Muscle layer of colon (tissue), 2 donors: ENCODE data around the gene MRPS11.

Source experiments
- H3K27ac ChIP-seq: one replicate; pipeline ENCODE4 v1.7.0; 2013; ENCODE audit warnings: low read depth, mild to moderate bottlenecking, low read length, moderate library complexity
- H3K27me3 ChIP-seq, 2 donors: one replicate each; pipeline ENCODE4 v1.7.0; 2013; ENCODE audit warnings: low read length in 2 of 2, mild to moderate bottlenecking in 2 of 2; ENCODE audit not compliant: insufficient read depth in 2 of 2, control insufficient read depth in 1 of 2
- H3K36me3 ChIP-seq: one replicate; pipeline ENCODE4 v1.7.0; 2013; ENCODE audit warnings: mild to moderate bottlenecking, low read length; ENCODE audit not compliant: insufficient read depth
- H3K4me1 ChIP-seq: one replicate; pipeline ENCODE4 v1.7.0; 2013; ENCODE audit warnings: mild to moderate bottlenecking, low read length; ENCODE audit not compliant: insufficient read depth
- H3K4me3 ChIP-seq, 2 donors: one replicate each; pipeline ENCODE4 v1.7.0; 2013; ENCODE audit warnings: low read length in 2 of 2, low read depth in 1 of 2, mild to moderate bottlenecking in 1 of 2, moderate library complexity in 1 of 2
- H3K9ac ChIP-seq: one replicate; pipeline ENCODE4 v1.7.0; 2013; ENCODE audit warnings: low read length
- H3K9me3 ChIP-seq: one replicate; pipeline ENCODE4 v1.7.0; 2013; ENCODE audit warnings: mild to moderate bottlenecking, low read length
- donor health status: abdominal sarcoma.
- donor health status: Adenocarcinoma of cecum.

MRPS11 gene

GRCh38 chr15:88440021-88440420, 27.5 kb upstream of the MRPS11 start:
- peaks cover 5% of the 10 kb centered on the region for H3K9me3 ChIP-seq
- no peak overlapping the region for H3K9ac ChIP-seq
- no peak overlapping the region for H3K27ac ChIP-seq
- H3K27me3 ChIP-seq, result peaks cover 0 to 5% of the 10 kb centered on the region in 2 donors
- H3K4me3 ChIP-seq, result no peak overlapping the region
- no peaks in the 10 kb centered on the region for H3K36me3 ChIP-seq
- H3K4me1 ChIP-seq, result no peaks in the 10 kb centered on the region

GRCh38 chr15:88441076-88441730, 26.3 kb upstream of the MRPS11 start:
- Histone ChIP-seq H3K27ac (no peak overlapping the region), H3K36me3 (no peaks in the 10 kb centered on the region), H3K9ac (no peak overlapping the region), H3K4me3 (no peak overlapping the region), H3K27me3 (peaks cover 0 to 5% of the 10 kb centered on the region in 2 donors), H3K4me1 (no peaks in the 10 kb centered on the region), H3K9me3 (peaks cover 5% of the 10 kb centered on the region)

DNA sequence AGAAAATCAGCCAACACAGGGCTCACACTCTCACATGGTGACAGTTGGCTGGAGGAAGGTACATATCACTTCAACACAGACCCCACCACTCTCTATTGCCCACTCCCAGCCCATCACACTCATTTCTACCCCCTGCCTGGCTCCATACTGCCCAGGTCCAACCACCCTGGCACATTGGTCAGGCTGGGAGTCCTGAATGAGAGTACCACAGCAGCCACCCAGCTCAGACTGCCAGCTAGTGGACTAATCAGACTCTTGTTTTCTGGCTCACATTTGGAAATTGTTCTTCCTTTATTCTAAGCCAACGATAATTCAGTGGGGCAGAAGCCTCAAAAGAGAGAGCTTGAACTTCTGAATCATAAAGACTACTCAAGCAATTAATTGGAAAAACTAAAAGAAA, 20.3 kb upstream of the MRPS11 start:
- no peak overlapping the region for H3K9ac ChIP-seq
- peaks cover 5% of the 10 kb centered on the region for H3K9me3 ChIP-seq
- H3K4me1 ChIP-seq, result no peaks in the 10 kb centered on the region
- peaks cover 0 to 5% of the 10 kb centered on the region in 2 donors for H3K27me3 ChIP-seq
- H3K27ac ChIP-seq, result no peak overlapping the region
- no peak overlapping the region for H3K4me3 ChIP-seq
- H3K36me3 ChIP-seq, result no peaks in the 10 kb centered on the region

DNA sequence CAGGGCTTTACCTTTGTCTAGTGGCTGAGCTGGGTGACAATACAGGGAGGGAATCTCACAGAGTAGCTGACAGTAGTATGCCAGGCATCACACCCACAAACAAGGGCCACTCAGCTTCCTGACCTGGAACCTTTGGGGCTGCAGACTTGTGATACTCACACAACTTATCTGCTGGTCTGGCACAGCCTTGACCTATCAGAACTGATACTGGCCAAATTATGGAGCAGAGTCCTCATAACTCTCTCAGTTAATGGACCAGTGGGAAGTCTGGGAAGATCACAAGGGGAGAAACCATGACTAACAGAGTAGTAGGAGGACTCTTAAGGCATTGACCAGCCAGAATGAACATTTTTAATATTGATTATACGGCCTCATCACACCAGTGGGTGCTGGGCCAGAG, 19.8 kb upstream of the MRPS11 start:
- H3K36me3 ChIP-seq, result no peaks in the 10 kb centered on the region
- H3K9me3 ChIP-seq, result peaks cover 5% of the 10 kb centered on the region
- H3K27ac ChIP-seq, result no peak overlapping the region
- H3K9ac ChIP-seq, result no peak overlapping the region
- H3K4me1 ChIP-seq, result no peaks in the 10 kb centered on the region
- peaks cover 0 to 5% of the 10 kb centered on the region in 2 donors for H3K27me3 ChIP-seq
- H3K4me3 ChIP-seq, result no peak overlapping the region

DNA sequence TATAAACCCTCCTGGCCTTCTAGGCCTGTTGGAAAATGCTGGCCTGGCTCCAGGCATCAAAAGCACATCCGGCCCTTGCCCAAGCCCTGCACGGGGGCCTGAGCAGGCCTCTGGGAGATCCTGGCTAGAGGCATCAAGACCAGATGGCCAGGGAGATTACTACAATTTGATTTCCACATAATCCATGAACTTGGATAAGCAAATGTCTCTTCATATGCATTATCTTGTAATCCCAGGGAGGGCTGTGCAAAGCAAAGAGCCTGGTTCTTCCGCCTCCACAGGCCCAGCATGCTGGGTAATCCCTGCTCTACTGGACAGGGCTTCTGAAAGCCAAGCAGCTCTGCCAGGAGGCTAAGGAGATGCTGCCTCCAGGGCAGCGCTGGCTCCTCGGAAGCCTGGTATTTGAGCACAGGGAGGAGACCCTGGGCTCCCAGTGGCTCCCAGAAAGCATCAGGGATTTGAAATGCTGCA, 18.5 kb upstream of the MRPS11 start:
- H3K27me3 ChIP-seq, result peaks cover 0 to 5% of the 10 kb centered on the region in 2 donors
- H3K9me3 ChIP-seq, result no peaks in the 10 kb centered on the region
- no peaks in the 10 kb centered on the region for H3K4me1 ChIP-seq
- no peaks in the 10 kb centered on the region for H3K36me3 ChIP-seq
- no peak overlapping the region for H3K9ac ChIP-seq
- no peak overlapping the region for H3K4me3 ChIP-seq
- no peak overlapping the region for H3K27ac ChIP-seq

DNA sequence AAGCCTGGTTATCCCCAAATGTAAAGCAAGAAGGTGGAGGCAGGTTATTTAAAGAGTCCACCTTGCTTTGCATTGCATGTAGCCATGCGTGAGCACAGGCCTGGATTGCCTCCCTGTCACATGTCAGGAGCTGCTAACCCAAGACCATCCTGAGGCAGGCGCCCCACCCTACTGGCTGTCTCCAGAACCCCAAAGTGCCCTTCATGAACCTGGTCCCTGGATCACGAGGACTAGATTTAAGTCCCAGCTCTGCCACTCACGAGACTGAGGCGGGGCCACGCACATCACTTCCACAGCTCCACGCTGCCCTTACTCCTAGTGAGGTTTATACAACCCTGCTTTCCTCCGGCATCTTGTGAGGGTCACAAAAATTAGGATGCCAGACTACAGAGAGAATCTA, 17.9 kb upstream of the MRPS11 start:
- Histone ChIP-seq H3K27ac (no peak overlapping the region), H3K4me3 (no peak overlapping the region), H3K9ac (no peak overlapping the region), H3K9me3 (no peaks in the 10 kb centered on the region), H3K4me1 (peaks cover 2% of the 10 kb centered on the region), H3K27me3 (peaks cover 0 to 5% of the 10 kb centered on the region in 2 donors), H3K36me3 (no peaks in the 10 kb centered on the region)

- Histone ChIP-seq H3K4me1 (peaks cover 5% of the 10 kb centered on the region), H3K36me3 (no peaks in the 10 kb centered on the region), H3K9me3 (no peaks in the 10 kb centered on the region), H3K4me3 (no peak overlapping the region), H3K27me3 (peaks cover 0 to 5% of the 10 kb centered on the region in 2 donors), H3K27ac (no peak overlapping the region), H3K9ac (no peak overlapping the region)
Observed at GRCh38 chr15:88450125-88450798, 17.2 kb upstream of the MRPS11 start.

- no peak overlapping the region for H3K27ac ChIP-seq
- H3K4me3 ChIP-seq, result no peak overlapping the region
- H3K36me3 ChIP-seq, result peaks cover 19% of the 10 kb centered on the region
- no peak overlapping the region for H3K9ac ChIP-seq
- peaks cover 5% of the 10 kb centered on the region for H3K4me1 ChIP-seq
- peaks cover 0 to 5% of the 10 kb centered on the region in 2 donors for H3K27me3 ChIP-seq
- H3K9me3 ChIP-seq, result no peaks in the 10 kb centered on the region
Observed at GRCh38 chr15:88453651-88454050, 13.9 kb upstream of the MRPS11 start.

DNA sequence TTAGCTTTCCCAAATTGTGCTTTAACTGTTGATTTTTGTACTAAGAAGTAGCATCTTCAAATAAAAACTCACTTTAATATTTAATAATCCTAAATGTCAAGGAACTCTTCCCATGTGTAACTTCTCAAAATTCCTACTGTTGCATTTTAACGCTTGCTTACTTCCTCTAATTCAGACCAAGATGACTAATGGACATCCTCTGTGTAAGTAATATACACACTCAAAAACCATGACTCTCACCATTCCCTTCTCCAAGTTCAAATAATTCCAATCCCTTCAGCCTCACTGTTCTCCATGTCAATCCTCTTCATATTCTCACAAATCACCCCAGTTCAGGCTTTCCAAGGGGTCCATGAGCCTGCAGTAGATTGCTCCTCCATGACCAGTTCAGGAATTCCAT, 13.3 kb upstream of the MRPS11 start:
- Histone ChIP-seq H3K4me1 (peaks cover 5% of the 10 kb centered on the region), H3K27ac (no peak overlapping the region), H3K4me3 (no peak overlapping the region), H3K27me3 (peaks cover 0 to 3% of the 10 kb centered on the region in 2 donors), H3K9me3 (no peaks in the 10 kb centered on the region), H3K36me3 (peaks cover 24% of the 10 kb centered on the region), H3K9ac (no peak overlapping the region)

- H3K4me1 ChIP-seq, result peaks cover 5% of the 10 kb centered on the region
- H3K27ac ChIP-seq, result no peak overlapping the region
- H3K36me3 ChIP-seq, result peaks cover 33% of the 10 kb centered on the region
- no peak overlapping the region for H3K9ac ChIP-seq
- no peak overlapping the region for H3K4me3 ChIP-seq
- H3K9me3 ChIP-seq, result no peaks in the 10 kb centered on the region
- H3K27me3 ChIP-seq, result no peaks in the 10 kb centered on the region
Observed at GRCh38 chr15:88454867-88455810, 12.4 kb upstream of the MRPS11 start.

GRCh38 chr15:88456733-88457132, 10.8 kb upstream of the MRPS11 start:
- H3K4me3 ChIP-seq, result no peak overlapping the region
- no peak overlapping the region for H3K9ac ChIP-seq
- H3K4me1 ChIP-seq, result peaks cover 5% of the 10 kb centered on the region
- no peak overlapping the region for H3K27ac ChIP-seq
- peaks cover 37% of the 10 kb centered on the region for H3K36me3 ChIP-seq
- H3K27me3 ChIP-seq, result no peaks in the 10 kb centered on the region
- no peaks in the 10 kb centered on the region for H3K9me3 ChIP-seq
